ENCODE data around the gene KLHL2.

DNA sequence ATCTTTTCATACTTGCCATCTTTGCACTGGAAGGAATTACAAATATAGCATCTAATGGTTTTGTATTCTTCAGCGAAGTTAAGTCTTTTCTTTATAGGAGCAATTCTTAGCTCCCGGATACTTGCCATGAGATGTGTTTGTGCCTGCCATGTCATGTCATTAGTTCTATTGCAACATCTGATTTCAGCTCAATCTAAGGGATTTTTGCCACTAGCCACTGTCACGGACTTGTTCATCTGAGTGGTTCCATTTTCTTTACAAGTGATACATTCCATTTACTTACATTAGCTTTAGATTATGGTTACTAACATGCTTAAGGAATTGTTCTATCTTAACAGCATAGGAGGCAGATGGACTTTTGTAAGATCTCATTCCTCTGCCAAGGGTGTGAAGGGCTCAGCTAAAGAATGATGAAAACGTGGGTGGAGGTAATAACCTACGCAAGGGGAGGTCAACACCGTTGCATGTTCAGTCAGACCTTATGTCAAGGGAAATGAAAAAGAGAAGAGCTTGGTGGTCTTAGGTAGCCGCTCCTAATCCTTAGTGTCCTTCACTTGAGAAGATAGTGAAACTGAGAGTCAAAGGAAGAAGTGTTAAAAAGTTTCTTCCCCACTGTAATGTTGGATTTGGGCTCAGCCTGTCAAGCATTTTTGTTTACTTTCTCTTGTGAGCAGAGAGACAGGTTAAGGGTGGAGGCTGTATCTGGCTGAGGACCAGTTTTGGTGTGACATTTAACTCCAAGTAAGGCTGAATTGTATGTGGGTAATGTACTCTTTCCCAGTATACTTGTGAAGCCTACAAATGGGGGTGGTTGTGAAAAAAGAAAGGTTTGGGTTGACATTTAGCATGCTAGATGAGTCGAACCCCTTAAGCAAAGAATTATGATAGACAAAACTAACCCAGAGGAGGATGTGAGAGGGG, 3.6 kb upstream of the KLHL2 start:
- TF ChIP-seq, protein P1, sequence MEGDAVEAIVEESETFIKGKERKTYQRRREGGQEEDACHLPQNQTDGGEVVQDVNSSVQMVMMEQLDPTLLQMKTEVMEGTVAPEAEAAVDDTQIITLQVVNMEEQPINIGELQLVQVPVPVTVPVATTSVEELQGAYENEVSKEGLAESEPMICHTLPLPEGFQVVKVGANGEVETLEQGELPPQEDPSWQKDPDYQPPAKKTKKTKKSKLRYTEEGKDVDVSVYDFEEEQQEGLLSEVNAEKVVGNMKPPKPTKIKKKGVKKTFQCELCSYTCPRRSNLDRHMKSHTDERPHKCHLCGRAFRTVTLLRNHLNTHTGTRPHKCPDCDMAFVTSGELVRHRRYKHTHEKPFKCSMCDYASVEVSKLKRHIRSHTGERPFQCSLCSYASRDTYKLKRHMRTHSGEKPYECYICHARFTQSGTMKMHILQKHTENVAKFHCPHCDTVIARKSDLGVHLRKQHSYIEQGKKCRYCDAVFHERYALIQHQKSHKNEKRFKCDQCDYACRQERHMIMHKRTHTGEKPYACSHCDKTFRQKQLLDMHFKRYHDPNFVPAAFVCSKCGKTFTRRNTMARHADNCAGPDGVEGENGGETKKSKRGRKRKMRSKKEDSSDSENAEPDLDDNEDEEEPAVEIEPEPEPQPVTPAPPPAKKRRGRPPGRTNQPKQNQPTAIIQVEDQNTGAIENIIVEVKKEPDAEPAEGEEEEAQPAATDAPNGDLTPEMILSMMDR (IDR thresholded peaks at IDR 0.05), result no peak
- no peak for TF ChIP-seq POLR2A (IDR thresholded peaks at IDR 0.05)
- TF ChIP-seq POLR2AphosphoS5 (IDR thresholded peaks at IDR 0.05), result no peak
